GM21515 (cell line): ENCODE results near the gene PHF12.
"Not testable (repeated sequence)": the region's sequence is repeated elsewhere in the genome, so short reads cannot be mapped to it uniquely, and the experiment has no call there.

Experiments used
- ATAC-seq: cut with Tn5 transposase; IDR thresholded peaks from one replicate; pipeline ENCODE4 v1.9.1; 2021; ENCODE audit not compliant: unreplicated experiment

PHF12 gene

GRCh38 chr17:28885951-28886350 is 65.4 kb downstream of the PHF12 start:
- no peak for ATAC-seq

- ATAC-seq: no peak
These were observed 66.0 kb downstream of the PHF12 start for GRCh38 chr17:28885363-28885762.

- no peak for ATAC-seq
These were observed 67.2 kb downstream of the PHF12 start for GRCh38 chr17:28883967-28884702.

- ATAC-seq: no peak
These were observed 69.0 kb downstream of the PHF12 start for GRCh38 chr17:28882154-28882895.

GRCh38 chr17:28881533-28882056 is 69.7 kb downstream of the PHF12 start:
- no peak for ATAC-seq

- no peak for ATAC-seq
These were observed 70.8 kb downstream of the PHF12 start for GRCh38 chr17:28880572-28880945.

- ATAC-seq: no peak
These were observed 71.3 kb downstream of the PHF12 start for GRCh38 chr17:28879886-28880571.

- no peak for ATAC-seq
These were observed 72.3 kb downstream of the PHF12 start for GRCh38 chr17:28878981-28879380.

GRCh38 chr17:28878158-28878910 is 73.0 kb downstream of the PHF12 start:
- ATAC-seq: no peak

GRCh38 chr17:28877150-28877711 is 74.1 kb downstream of the PHF12 start:
- ATAC-seq: not testable (repeated sequence)

- no peak for ATAC-seq
These were observed 75.3 kb downstream of the PHF12 start for GRCh38 chr17:28875848-28876550.

- no peak for ATAC-seq
These were observed 76.6 kb downstream of the PHF12 start for GRCh38 chr17:28874750-28875149.

GRCh38 chr17:28873839-28874238 is 77.5 kb downstream of the PHF12 start:
- no peak for ATAC-seq

GRCh38 chr17:28871056-28871579 is 80.2 kb downstream of the PHF12 start:
- ATAC-seq: peak; percentile 83

- ATAC-seq: no peak
These were observed 84.0 kb downstream of the PHF12 start for GRCh38 chr17:28867276-28867675.

- no peak for ATAC-seq
These were observed 85.2 kb downstream of the PHF12 start for GRCh38 chr17:28865946-28866752.

- no peak for ATAC-seq
These were observed 86.1 kb downstream of the PHF12 start for GRCh38 chr17:28864991-28865849.

- ATAC-seq: no peak
These were observed 87.4 kb downstream of the PHF12 start for GRCh38 chr17:28863953-28864352.
